Endometrium (tissue), 2 donors: Measurements from ENCODE around the gene MAP7.
"Not testable (repeated sequence)": the region's sequence is repeated elsewhere in the genome, so short reads cannot be mapped to it uniquely, and the experiment has no call there.

Source experiments
- FAIRE-seq: peaks from 2 replicates; lab custom pipeline; 2012; peaks lifted over from hg19 to GRCh38; lab: Jason Lieb, UNC
- donor health status: control.
- donor health status: control.

MAP7 gene

DNA sequence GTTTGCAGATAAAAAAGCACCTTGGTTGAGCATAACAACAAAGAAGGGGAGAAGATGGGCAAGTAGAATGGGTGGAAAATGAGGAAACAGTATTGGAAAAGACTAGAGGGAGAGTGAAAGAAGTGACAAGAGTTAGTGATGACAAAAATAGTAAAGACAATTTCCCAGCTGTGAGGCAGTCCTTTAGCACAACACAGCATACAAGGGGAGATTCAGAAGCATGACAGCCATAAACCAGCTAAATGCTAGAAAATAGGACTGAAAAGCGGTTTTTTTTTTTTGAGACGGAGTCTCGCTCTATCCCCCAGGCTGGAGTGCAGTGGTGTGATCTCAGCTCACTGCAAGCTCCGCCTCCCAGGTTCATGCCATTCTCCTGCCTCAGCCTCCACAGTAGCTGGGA lies 174.4 kb downstream of the MAP7 start:
- FAIRE-seq: not testable (repeated sequence)

DNA sequence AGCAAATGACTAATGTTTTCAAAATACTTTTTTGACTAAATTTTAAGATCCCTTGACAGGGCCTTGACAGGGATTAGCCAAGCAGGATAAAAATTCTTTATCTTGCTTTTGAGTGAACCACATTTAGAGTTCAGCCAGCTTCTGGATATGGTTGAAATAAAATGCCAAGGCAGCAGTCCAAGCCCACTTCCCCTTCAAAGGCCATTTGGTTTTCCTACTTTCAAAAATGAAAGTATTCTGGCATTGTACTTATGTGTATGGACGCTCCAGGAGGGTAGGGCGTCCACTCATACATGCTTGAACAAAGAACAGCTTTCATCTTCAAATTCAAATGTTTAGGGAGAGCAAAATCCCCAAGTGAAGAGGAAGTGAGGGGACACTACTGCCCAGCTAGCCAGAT lies 178.3 kb downstream of the MAP7 start:
- no peak for FAIRE-seq

DNA sequence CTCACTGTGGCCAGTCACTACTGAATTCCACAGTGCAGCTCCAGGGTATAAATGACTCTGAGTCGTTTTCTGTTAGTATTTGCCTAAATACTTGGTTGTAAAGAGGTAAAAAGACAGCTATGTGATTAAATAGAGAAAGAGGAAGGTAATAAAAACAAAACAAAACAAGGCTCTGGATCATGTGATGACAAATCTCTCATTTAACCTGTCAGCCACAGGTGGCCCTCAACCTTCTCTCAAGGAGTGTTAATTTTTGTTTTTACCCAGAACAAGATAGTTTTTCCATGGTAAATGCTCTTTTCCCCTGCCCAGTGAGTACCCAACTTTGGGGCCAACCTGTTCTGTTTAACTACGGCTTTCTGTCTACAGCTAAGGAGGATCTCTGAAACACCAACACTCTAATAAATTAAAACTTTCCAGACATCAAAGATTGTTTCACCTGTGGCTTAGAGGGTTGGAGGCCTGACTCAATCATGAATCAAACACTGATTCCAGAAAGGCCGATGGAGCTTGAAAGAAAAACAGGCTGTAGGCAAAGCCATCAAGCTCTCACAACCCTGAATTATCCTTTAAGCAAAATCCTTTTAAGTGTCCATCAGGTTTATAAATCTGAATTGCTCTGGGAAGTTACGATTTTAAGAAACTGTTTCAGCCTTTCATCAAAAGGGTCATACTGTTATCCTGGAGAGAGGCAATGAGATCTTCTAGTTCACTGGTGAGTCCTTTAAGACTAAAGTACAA lies 179.1 kb downstream of the MAP7 start:
- no peak for FAIRE-seq

DNA sequence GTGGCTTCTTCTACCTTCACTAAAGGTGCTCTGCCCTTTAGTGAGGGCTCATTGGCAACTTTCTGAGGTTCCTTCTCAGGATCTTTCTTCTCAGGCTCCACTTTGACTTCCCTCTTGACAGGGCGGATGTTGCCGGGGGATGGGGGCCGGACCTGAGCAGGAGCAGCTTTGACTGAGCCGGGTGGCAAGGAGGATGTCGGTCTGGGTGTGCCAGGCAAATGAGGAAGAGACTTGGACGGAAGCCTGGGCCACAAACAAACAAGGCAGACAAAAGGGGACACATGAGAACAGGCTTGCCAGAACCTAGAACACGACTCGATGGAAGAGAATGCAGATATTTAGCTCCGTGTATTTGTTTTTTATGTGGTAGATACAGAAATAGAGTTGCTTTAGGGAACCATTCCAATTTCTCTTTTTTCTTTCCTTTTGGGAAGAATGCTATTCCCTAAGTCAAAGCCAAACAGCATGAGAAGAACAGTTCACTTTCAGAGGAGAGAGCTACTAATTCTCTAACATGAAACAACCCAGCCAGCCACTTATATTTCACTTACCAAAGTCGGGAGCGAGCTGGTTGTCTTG lies 184.4 kb downstream of the MAP7 start:
- no peak for FAIRE-seq

DNA sequence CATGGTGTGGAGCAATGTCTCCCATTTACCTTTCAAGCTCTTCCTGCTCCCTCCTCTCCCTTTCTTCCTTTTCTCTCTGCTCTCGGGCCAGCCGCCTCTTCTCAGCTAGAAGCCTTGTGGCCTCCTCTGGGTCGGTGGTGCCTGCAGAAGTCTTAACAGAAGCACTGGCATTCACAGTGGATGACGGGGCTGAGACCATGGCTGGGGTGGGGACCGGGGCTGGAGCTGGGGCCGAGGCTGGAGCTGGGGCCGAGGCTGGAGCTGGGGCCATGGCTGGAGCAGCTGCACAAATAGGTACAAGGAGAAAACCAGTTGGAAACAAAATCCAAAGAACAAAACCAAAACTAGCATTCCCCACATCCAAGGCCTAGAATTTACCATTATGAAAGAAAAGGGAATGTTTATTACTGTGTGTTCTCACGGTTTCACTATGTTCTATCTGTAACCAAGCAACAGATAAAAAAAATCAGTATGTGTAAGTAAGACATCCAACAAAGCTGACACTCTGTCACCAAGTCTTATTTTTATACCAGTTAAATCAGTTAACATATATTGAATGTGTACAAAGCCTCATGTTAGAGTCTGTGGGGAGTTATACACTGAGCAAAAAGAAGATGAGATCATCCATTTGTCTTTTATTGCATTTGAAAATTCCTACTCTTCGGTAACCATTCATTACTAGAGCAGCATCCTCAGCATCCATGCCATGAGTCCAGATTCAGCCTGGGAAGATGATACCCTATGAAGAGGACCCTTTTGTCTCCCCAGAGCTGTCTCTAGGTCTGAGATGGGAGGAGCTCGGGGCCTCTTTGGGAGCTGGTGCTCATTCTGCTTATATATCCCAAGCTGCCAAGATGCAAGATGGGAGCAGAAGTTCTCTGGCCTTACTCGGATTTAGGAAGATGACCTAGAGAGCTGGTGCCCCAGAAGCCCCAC lies 187.5 kb downstream of the MAP7 start:
- no peak for FAIRE-seq

DNA sequence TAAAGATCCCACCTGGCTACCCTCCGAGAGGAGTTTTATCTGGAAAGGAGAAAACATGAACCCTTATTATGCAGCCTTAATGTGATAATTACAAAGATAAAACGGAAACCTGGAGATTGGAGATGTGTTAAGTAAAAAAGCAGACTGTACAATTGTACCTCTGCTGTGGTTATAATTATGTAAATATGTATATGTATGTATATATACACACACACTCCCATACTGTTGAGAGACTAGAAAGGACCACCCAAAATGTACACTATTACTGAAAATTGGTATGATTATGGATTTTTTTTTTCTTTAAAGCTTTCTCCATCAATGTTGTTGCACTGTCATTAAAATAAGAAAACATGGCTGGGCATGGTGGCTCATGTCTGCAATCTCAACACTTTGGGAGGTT lies 188.4 kb downstream of the MAP7 start:
- no peak for FAIRE-seq

DNA sequence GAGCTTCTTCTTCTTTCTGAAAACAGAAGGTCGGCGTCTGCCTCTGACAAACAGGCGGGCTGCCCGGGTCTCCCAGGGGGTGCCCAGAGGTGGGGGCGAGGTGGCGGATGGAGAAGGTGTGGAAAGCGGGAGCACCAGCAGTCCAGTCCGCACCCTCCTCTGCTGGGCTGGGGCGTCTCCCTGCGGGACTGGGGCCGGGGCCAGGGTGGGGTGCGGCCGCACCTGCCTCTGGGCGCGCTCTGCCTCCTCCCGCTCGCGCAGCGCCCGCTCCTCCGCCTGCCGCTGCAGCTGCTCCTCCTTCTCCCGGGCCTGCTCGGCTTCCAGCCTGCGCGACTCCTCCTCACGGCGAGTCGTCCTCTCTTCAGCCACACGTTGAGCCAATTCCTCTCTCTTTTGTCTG lies 189.4 kb downstream of the MAP7 start:
- FAIRE-seq: no peak

DNA sequence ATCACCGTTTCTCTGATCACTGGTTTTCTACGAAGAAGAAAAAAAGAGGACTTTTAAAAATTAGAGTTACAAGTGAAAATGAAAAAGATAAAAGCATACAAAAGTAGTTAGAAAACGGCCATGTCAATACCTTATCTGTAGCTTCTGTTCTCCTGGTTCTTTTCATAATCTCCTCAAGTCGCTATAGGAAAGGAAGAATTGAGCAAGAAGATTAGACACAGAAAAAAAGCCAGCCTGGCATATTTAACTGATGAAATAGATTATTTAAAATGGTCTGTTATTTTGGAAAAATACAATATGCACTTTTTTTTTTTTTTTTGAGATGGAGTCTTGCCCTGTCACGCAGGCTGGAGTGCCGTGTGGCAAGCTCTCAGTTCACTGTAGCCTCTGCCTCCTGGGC lies 190.4 kb downstream of the MAP7 start:
- FAIRE-seq: no peak

DNA sequence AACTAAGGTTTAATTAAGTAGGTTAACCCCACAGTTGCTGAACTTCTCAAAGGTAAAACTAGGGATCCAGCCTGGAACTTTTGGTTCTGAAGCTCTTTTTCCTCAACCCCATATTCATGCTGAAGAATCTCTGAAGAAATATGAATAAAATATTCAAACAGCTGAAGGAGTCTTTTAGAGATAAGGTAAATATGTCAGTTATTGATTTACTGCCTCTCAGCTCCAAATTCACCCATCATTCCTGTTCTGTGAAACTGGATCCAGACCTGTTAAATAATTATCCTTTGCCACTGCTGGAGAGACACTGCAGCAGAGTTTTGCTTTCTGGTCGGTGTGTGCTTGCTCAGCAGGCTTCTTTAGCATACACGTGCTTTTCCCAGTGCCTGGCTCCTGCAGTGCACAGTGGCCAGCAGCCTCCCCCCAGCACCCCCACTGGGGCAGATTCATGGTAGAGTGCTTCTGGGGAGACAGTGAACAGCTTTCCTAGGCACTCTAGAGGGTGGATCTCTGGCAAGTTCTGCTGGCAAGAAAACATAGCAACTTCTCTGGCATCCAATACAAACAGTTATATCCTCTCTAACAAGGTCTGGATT lies 198.6 kb downstream of the MAP7 start:
- FAIRE-seq: no peak

DNA sequence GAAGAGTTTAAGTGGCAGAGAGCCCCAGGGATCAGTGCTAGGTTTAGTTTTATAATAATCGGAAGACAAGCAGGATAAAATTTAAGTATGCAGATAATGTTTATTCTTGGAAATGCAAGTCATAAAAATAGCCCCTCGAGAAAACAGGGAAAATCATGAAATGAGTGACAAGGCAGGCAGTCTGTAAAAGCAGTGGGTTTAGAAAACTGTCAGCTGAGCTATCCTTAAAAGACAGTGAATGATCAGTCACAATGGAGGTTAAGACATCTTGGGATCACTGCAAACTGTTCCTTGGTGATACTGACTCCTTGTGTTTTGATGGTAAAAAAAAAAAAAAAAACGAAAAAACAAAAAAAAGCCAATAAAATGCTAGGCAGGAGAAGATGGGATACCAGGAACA lies 199.3 kb downstream of the MAP7 start:
- FAIRE-seq: no peak

DNA sequence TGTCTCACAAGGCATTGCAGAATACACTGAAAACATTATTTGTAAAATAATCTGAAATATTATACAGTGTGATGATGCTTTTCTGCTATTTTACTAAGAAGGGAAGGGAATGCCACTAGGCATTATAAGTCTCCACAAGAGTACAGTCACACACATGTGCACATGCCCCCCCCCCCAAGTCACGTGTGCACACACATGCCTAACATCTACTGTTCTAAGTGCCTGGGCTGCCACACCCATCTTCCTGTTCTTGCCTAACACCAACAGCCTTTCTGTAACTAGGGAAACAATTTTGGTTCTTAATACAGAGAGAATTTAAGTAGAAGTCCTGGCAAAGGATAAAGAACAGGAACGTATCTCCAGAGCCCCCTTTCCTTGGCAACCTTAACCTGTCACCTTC lies 202.4 kb downstream of the MAP7 start:
- FAIRE-seq: no peak

DNA sequence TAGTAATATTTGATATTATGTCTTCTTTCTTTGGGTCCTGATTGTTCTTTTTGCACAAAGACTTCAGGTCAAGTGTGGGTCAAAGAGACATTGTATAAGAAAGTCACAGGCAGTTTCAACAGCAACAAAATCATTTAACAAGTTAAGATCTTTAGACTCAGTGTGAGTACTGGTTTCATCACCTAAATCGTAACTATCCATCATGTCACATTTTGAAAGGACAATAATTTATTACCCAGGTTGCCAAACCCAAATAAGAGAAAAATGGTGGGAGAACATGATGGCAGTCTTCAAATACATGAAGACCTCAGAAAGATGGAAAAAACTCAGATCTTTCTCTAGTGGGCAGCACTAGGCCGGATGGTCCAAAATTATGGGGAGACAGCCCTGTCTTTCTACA lies 205.1 kb downstream of the MAP7 start:
- no peak for FAIRE-seq

DNA sequence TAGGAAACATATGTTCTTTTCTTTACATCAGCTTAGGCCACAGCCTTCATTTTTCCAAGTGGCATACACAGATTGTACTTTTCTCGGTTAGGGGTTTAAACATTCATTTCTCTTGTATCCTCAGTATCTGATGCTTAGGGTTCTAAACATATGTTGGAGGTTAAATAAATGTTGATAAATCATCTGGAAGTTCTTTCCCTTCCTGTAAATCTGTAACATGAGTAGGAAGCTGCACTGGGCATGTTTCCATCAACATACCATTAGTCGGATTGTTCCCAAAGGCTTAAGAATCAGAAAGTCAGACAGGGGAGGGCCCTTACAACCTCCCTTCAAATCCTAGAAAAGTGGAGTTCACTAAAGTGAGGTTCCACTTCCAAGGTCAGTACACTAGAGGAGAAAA lies 205.8 kb downstream of the MAP7 start:
- FAIRE-seq: no peak

DNA sequence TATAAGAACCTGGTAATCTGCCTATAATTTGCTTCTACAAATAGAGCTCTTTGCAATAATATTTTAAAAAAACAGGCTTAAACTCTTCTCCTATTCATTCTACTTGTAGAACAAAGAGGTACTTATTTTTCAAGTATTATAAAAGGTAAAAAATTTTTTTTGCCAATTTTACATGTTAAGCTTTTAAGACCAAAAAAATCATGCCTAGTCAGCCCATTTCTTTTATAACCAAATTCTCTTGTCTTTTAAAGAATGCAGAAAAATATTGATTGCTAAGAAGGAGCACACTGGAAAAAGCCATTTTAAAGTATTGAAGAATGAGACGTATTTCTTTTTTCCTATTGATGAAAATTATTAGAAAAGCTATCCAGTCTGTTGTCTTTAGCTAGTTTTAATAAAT lies 206.5 kb downstream of the MAP7 start:
- no peak for FAIRE-seq

DNA sequence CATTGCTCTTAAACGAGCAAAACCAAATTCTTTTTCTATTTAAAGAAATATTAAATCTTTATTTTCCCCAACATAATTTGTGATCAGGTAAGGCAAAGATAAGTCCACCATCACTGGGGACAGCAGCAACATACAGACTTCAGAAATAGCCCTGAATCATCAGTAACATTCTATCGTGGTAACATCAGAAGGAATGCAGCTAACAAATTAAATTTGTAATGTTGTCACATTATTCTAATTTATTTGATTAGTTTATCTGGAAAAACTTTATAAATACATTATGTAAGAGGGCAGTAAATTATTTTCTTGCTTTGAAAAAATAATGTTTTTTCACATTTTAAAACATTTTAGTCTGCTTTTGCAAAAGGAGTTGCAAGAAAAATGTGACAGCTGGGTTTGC lies 206.9 kb downstream of the MAP7 start:
- FAIRE-seq: no peak

DNA sequence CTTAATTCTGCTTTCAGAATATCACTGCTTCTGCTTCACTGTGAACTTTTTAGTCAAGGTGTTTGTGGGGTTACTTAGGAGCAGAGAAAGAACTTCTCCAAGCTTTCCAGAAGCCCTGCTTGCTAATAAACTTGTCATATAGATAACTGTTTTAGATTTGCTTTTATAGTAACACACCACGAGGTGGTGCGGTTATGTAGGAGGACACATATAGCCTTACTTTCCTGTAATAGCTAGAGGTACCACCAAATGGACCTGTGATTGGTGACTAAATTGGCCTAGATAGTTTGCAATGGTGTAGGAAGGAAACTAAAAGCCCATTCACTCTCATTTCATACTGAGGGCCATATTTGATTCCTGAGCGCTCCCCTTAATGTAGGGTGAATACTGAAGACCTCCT lies 208.3 kb downstream of the MAP7 start:
- no peak for FAIRE-seq

DNA sequence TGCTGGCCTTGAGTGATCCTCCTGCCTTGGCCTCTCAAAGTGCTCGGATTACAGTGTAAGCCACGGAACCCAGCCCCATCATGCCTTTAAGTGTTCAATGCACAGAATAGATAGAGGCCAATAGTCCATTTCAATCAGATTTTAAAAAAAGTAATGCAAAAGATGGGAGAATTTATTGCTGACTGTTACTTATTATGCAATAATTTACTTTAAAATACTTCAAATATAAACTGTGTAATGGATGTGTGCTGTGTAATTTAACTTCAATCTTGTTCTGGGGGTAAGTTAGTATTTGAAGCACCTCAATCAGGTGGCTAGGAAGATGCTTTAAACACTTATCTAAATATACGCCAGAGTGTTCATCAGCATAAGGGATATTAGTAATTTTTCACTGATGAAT lies 208.9 kb downstream of the MAP7 start:
- no peak for FAIRE-seq

DNA sequence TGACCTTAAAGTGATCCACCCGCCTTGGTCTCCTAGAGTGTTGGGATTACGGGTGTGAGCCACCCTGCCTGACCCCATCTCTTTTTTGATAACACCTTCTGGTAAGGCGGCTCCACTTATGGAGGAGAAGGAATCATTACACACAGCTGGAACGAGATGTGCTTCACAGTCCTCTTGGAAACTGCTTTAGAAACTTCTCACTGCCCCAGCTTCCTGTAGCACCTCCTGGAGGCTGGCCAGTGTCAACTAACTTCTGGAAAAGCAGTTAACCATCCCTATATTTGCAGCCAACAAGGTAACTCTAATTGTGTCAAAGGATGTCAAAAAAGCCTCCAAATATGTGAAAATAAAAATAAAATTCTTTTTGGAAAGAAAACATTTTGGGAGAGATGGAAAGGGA lies 211.7 kb downstream of the MAP7 start:
- no peak for FAIRE-seq

DNA sequence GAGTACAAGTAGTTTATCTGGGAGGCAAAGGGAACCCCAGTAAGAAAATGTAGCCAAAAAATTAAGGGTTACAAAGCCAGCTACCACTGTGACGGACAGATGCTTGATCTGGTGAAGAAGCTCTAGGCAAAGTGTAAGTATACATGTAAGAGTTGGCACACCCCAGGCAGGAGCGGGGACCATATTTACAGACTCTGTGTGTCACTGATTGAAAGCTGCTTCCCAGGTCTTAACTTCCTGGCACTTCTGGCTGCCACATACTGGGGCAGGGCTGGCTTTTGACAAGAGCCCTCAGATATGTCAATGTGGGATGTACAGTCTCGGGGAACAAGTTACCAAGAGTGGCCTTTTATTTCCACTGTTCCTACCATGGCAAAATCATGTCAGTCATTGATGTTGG lies 212.6 kb downstream of the MAP7 start:
- FAIRE-seq: no peak

DNA sequence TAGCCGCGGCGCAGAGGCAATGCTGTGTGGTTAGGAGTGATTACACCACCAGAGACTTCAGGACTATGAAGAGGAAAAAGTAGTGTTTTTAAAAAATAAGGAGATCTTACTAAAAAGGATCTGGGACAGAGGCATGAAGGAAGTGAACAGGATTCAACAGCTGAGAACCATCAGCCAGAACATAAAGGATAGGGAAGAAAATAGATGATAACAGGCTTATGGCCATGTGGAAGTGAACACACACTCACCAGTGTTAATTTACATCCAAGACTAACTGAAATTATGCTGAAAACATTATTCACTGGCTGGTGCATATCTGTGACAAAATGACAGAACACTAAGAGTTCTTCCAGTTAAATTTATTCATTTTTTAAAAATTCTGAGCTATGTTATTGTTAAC lies 213.1 kb downstream of the MAP7 start:
- FAIRE-seq: no peak

DNA sequence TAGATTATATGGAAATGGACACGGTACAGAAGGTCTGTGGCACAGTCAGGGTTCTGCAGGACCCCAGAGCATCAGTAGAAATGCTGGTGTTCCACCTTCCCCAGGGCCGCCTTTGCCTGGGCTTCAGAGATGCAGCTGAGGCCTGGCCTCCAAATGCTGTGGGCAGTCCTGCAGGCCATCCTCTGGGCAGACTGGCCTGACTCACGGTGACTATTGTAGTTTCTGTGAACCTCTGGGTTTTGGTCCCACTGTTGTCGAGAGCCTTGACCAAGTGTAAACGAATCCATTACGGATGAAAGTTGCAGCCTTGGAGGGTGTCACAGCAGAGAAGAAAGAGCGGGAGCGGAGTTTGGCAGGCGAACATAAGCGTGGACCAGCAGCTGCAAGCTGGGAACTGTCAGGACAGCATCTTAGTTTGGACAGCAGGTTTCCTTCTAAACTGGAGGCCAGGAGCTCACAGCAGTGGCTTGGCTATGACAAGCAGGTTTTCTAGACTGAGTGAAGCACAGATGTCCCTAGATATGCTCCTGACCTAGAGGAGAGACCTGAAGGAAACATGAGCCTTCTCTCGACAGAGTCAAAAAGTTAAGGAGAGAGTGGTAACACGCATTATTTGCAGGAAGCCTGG lies 214.4 kb downstream of the MAP7 start:
- FAIRE-seq: no peak

DNA sequence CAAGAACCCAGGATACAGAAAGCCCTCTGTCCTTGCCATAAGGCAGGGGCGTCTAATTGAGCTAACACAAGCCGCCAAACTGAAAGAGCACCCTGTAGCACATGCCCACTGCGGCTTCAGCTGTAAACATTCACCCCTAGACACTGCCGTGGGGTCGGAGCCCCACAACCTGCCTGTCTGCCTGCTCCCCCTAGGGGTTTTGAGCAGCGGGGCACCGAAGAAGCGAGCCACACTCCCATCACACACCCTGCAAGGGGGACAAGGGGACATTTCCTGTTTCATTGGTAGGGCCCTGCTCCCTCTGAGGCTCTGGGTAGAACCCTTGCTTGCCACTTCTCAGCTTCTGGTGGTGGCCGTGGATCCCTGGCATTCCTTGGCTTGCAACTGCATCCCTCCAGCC lies 215.4 kb downstream of the MAP7 start:
- no peak for FAIRE-seq
